Measurements from ENCODE around the gene PTPRR.

Gene PTPRR

GRCh38 chr12:70908978-70909377, 11.6 kb downstream of the PTPRR start:
- no peak for DNase-seq

DNA sequence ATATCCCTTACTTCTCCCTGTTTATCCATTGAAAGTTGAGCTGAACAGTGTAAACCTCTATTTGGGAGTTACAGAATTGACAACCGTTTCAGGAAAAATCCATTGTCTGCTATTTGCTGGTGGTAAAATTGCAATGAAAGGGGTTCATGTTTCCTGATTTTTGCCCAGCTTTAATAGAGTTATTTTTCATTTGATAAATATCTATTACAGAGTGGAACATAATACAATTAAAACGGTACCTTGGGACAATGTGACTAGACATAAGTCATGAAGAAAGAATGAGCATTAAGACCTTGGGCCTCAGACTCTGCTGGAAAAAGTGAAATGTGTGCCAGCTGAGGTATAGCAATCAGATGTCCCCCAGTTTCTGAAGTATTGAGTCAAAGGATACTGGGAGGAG, 13.1 kb downstream of the PTPRR start:
- no peak for DNase-seq

GRCh38 chr12:70895956-70896355, 24.6 kb downstream of the PTPRR start:
- no peak for DNase-seq

DNA sequence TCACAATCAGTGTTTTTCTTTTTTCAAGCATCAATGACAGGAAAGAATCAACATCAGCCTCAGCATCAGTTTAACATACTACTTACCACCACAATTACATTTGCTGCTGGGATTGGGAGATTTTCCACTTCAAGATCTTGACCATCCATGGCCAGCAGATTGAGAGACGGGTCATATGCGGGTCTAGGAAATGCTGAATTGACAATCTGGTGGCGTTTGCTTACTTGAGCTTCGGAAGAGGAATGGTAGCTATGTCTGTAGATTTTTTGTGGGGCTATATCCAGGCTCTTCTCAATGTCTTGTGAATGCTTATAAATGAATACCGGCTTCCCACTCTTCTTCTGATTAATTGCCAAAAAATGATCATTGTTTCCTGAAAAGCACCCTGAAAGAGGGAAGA, 27.9 kb downstream of the PTPRR start:
- no peak for DNase-seq

DNA sequence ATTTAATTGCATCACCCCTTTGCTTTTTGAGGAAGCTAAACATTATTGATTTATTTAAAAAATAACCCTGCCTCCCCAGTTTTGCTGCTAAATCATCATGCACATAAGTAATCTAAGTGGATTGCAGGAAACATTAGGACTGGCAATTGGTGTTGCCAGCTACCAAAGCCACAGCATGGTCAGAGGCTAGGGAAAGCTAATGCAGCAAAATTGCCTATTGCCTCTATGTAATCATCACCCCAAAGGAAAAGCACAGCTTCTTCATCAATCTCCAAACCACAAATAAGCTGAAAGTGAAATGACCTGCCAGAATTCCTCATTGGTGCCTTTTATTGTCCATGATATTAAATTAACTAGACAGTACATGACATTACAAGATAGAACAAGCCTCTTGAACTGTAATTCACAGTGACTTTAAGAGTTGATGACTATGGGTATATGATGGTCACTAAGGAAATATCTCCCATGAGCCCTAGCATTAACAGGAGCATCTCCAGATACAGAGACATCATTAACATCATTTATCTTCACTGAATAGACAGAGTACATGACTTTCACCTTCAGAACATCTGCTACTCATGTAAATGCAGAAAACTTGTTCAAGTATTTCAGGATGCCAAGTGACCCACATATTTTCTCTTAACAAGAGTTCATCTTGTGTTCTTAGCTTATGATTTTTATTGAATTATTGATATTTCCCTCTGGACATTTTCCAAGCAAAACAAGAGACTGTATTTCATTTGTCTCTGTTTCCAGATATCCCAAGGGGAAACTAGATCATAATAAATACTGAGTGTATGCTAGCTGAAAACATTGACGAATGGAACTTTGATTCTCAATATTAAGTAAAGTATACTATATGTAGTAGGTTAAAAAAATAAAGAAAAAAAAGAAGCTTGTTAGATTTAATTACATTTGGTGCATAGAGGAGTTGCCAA, 29.4 kb downstream of the PTPRR start:
- no peak for DNase-seq

- no peak for DNase-seq
Observed at GRCh38 chr12:70885956-70886355, 34.6 kb downstream of the PTPRR start.

DNA sequence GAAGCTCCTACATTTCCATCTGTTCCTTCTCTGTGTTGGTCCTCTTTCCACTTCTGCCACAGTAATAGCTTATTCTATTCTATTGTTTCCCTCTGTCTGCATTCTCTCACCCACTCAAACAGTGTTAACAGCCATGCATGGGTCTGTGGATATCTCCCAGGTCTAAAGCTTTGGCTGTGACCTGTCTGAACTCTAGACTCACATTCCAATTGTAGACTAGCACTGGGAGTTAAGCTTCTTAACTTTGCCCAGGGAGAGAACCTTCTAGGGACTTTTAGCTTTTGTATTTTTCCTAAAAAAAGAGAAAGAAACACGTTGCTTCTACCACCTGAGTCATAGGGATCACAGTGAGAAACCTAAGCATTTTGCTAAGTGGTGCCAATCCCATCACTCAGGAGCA, 36.7 kb downstream of the PTPRR start:
- no peak for DNase-seq

DNA sequence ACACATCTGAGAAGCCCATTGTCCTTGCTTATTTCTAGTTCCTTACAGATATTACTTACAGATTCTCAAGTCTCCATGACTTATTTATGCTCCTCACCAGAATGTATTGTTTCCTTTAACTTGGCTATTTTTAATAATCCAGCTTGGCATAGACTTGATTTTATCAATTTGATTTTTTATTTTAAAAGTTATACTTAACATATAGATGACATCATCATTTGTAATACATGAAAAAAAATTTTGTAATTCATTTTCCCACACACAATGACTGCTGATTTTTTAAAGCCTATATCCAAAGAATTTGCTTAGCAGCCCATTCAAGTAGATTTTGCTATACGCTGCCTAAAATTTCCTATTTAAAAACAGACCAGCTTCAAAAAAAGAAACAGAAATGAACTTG, 39.8 kb downstream of the PTPRR start:
- no peak for DNase-seq

DNA sequence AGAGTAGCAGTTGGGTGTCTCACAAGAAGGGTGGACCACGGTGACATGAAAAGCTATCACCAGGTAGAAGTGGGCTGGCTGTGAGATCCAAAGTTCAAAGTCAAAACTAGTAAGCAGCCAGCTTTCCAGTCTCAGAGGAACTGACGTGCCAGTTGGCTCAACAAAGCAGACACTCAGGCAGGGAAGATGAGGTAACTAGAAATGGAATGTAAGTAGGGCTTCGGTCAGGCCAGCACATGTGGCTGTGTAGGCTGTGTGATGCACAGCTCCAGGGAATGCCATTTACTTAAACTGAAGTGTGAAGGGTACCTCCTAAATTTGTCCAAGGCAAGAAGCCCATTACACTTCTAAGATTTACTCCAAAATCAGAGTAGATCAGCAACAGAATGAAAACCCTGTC, 43.6 kb downstream of the PTPRR start:
- DNase-seq = no peak

DNA sequence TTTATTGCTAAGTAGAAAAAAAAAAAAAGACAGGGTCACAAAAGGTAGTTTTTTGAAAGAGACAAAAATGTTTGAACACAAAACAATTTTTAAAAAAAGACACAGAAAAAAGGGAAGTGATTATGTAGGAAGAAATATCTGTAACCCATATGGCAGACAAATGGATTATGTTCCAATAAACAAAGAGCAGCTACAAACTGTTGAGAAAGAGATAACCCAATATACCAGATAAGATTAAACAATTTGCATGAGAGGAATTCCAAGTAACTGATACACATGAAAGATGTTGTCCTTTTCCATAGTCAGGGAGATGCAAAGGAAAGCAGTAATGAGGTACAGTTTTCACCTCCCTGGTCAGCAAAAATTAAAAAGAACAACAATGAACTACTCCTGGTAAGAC, 44.9 kb downstream of the PTPRR start:
- no peak for DNase-seq

GRCh38 chr12:70854881-70855568, 65.5 kb downstream of the PTPRR start:
- DNase-seq = no peak

GRCh38 chr12:70854138-70854537, 66.4 kb downstream of the PTPRR start:
- DNase-seq = no peak

- no peak for DNase-seq
Observed at GRCh38 chr12:70853326-70853725, 67.2 kb downstream of the PTPRR start.

DNA sequence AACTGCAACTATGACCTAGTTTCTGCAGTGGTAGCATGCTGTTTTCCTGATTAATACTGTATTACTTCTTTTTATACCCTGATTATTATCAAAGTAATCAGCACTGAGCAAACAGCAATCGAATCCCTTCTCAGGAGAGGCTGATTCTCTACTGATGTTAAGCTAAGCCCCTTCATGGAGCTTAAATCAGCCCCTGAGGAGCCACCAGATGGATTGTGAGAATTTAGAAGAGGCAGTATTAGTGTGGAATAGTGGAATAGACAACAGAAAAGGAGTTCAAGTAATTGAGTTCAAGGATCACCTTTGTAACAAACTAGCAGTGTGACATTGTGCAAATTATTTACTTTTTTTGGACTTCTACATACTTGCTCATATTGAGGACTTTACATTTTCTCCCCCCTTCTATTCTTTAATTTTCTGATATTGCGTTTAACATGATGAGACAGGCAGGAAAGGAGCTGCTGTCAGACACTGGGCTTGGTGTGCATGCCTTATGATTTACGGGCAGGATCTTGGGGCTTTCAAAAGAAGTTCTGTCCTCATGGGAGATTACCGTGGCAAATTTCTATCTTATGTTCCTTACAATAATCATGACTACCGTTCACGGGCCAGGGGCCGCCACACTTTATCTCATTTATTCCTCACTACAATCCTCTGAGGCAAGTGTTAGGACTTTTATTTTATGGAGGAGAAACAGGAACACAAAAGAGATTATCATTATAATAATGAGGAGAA, 68.0 kb downstream of the PTPRR start:
- no peak for DNase-seq

- DNase-seq = no peak
Observed at GRCh38 chr12:70849265-70849960, 71.1 kb downstream of the PTPRR start.

DNA sequence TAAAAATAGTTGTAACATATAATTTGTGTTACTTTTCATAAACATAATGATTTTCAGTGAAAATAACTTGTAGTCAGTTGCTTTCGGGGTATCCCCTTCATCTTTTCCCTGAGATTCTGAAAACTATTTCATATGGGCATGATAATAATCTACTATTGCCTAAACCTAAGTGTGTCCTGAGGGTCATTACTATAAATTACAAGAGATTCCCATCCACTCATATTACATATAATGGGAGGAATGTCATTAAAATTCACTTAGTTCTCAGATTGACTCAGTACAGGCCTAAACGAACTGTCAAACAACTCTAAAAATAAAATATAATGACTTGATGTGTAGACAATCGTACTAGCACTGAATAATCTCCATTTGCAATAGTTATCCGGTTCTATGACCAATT, 72.7 kb downstream of the PTPRR start:
- DNase-seq = no peak

DNA sequence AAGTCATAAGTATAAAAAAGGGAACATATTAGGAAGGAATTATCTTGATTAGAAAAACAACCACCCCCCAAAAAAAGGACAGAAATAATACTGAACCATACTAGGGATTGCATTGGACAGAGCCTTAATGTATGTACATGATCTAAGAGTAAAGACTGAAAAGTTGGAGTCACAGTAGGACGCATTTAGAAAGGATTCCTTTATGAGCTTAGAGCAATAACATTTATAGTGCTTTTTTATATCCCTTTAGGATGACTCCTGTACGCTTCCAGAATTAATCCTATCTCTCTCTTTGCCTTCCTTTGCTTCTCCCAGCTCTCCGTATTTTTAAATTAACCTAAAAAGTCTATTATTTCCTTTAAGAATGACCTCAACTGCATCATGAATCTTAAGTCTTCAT, 75.3 kb downstream of the PTPRR start:
- DNase-seq = no peak

DNA sequence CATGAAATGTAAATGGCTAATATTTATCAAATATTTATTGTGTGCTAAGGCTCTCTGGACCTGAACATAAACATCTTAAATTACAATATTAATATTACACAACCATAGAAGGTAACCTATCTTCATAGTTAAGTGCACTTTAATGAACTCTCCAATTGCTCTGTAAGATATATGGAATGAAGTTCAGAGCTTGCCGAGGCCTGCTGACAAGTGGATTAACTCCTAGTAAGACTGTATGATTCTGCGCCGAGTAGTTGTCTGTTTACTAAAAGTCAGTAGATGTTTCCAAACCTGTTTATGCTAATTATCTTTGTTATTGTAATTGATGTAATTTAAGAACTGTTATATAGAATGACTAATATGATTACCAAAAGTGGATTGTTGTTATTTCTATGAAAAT, 77.2 kb downstream of the PTPRR start:
- no peak for DNase-seq

DNA sequence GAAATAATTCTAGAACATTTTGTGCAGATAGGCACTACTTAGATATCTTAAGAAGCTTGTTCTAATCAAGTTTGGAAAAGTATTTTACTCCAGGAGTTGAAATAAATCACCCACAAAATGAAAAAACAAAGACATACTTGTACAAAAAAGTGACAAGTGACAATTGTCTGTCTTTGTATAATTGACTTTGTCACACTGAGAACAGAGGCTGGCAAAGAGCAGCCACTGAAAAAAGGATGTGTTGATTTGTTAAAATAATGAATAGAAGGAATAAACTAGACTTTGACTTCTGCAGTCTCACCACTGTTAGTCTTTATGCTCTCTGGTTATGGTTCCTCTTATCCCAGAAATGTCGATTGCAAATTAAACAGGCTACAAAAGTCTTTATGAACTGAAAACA, 77.6 kb downstream of the PTPRR start:
- no peak for DNase-seq

DNA sequence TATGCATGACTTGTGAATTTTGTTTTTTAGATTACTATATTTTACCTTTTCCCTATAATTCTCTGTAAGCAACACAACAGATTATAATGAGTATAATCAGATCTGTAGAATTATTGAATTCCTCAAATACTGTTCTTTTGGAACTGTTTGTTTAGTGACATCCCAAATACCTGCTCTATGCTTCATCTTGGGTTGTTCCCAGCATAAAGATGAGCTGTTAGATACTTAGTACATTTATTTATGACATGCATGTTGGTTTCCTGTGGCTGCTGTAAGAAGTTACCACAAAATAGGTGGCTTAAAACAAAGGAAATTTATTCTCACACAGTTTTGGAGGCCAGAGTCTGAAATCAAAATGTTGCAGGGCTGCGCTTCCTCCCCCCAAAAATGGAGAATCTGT, 78.4 kb downstream of the PTPRR start:
- no peak for DNase-seq

DNA sequence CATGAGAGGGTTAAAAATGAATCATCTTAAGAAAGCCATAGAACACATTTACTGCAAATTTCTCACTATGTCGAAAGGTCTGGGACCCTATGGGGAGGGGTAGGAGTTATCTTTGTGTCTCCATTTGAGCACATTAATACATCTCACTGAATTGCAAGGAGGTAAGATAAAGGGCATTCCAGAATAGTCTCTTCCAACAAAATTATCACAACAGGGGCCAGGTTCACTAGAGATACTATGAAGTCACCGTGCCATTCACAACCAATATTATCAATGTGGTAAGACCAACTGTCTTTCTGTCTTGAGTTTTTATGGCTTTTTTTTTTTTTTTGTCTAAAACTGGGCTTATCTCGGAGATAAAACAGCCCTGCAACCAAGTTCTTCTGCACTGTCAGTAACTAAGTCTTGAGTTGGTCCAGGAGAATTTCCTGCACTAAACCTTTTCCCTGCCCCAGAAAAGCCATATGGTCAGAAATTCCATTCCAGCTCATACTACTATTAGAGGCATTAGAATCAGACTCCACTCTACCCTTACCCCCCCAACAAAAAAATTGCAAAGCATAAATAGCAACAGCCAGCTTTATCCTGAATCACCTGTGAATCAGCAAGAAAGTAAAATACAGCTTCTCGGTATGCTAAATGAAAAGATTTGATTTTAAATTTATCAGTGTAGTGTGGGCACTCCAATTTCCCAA, 79.7 kb downstream of the PTPRR start:
- no peak for DNase-seq

DNA sequence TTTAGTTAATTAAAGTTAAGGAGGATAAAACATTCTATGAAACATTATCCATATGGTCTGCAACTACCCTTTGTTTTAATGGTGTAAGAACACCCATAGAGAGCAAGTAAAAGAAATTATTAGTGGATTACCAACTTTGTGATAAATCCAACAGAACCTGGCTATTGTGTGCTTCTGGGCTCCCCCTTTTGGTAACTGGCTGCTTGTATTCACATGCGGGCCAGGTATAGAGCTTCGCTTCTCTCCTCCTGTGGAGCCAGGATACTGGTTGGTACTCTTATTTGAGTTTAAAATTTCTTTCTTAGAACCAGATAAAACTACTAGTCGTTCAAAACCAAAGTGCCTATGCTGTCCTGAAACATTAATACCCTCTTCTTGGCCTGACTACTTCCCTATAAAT, 81.0 kb downstream of the PTPRR start:
- DNase-seq = no peak
